SU-DHL-6 (cell line): ENCODE results near the gene POLRMT.

Source experiments
- EZH2phosphoT487 ChIP-seq: fragments of 200-600 bp; sonication (generic), shearing (Covaris generic); conservative IDR thresholded peaks from 2 replicates; pipeline ENCODE4 v1.6.1; 2018; ENCODE audit warnings: mild to moderate bottlenecking, antibody characterized with exemption, low read length, moderate library complexity, mixed read lengths
- TF ChIP-seq, protein P1 (sequence below): fragments of 200-600 bp; sonication (generic); IDR thresholded peaks from one replicate; pipeline ENCODE4 v1.5.1; 2017; ENCODE audit warnings: antibody characterized with exemption, mild to moderate bottlenecking, low read length, moderate library complexity; ENCODE audit not compliant: insufficient read depth, poor library complexity, severe bottlenecking

DNA sequence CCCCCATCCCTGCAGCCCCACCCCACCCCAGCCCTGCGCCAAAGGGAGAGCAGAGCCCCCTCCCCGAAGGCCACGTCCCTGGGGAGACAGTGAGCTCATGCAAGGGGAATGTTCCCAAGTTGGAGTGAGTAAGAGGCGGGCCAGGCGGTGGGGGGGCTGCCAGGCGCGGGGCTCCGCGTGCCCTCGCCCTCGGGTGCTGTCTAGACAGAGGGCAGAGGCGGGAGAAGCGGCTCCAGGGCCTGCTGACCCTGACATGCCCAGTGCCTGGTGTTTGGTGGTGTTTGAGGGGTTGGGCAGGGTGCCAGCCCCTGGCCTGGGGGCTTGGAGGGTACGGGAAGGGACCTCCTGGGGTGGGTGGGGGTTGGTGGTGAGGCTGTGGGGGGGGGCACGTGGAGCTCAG is 43.9 kb upstream of the POLRMT start:
- TF ChIP-seq, protein P1, sequence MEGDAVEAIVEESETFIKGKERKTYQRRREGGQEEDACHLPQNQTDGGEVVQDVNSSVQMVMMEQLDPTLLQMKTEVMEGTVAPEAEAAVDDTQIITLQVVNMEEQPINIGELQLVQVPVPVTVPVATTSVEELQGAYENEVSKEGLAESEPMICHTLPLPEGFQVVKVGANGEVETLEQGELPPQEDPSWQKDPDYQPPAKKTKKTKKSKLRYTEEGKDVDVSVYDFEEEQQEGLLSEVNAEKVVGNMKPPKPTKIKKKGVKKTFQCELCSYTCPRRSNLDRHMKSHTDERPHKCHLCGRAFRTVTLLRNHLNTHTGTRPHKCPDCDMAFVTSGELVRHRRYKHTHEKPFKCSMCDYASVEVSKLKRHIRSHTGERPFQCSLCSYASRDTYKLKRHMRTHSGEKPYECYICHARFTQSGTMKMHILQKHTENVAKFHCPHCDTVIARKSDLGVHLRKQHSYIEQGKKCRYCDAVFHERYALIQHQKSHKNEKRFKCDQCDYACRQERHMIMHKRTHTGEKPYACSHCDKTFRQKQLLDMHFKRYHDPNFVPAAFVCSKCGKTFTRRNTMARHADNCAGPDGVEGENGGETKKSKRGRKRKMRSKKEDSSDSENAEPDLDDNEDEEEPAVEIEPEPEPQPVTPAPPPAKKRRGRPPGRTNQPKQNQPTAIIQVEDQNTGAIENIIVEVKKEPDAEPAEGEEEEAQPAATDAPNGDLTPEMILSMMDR: no peak
- TF ChIP-seq EZH2phosphoT487: no peak
